ENCODE measurements around the gene ELOVL4.
A peak's percentile ranks its signal among the peaks of the same experiment; 100 is the strongest.

ELOVL4 gene

DNA sequence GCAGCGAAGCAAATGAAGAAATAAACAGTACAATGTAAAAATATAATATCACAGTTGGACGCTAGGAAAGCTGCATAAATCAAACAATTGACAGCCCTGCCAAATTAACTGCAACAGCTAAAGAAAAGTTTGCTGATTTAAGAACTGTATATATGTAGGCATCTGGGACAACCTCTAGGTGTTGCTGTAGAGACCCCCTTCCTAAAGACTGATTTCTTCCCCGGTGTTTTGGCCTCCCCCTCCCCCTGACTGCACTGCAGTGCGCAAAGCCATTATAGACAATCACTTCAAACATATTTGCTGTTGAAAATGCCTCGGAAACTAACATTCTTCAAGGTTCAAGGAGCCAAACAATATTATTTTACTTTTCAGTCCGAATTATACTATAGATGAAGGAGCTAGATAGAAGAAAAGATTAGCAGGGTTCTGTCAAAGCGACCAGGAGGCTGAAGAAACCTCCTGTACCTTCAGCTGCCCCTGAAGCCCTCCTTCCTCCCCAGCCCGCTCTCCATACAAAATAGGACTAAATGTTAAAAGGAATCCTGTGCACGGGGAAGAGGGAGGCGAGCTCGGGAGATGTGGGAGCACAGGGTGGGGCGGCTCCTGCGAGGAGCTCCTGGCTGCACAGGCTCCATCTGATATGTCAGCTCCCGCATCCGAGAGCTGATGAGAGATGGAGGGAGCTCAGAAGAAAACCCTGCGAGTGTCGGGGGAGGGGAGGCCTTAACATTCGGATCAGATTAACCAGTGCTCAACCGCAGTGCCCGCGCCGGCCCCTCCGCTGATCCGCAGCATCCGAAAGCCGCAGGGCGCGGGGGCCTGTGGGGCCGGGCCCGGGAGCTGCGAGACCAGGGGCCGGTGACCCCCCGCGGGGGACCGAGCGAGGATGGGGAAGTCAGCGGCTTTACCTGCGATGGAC lies 822 bp downstream of the ELOVL4 start:
- Mint-ChIP-seq H3K27me3 (peaks cover 46% of the 10 kb centered on the region), H3K4me1 (peaks cover 16% of the 10 kb centered on the region), H3K36me3 (no peaks in the 10 kb centered on the region), H3K4me3 (peak overlapping the region; percentile 80), H3K27ac (no peak overlapping the region), H3K9me3 (no peaks in the 10 kb centered on the region)
- CTCF ChIA-PET, result interaction anchor here (0.5 to 2.7 kb wide), 9 partner anchors 57 to 659 kb away, joined by 3 to 13 read pairs (median 4); no protein-coding TSS in a partner anchor
- peak; percentile 35 for DNase-seq

- no peaks in the 10 kb centered on the region for H3K36me3 Mint-ChIP-seq
- peaks cover 39% of the 10 kb centered on the region for H3K27me3 Mint-ChIP-seq
- H3K27ac Mint-ChIP-seq, result no peak overlapping the region
- H3K4me3 Mint-ChIP-seq, result no peak overlapping the region
- CTCF ChIA-PET, result interaction anchor here (1.1 kb wide), 1 partner anchor 151 kb away, joined by 3 read pairs; no protein-coding TSS in a partner anchor
- no peaks in the 10 kb centered on the region for H3K9me3 Mint-ChIP-seq
- H3K4me1 Mint-ChIP-seq, result peaks cover 12% of the 10 kb centered on the region
- DNase-seq, result no peak
Measured at GRCh38 chr6:79943133-79943532, 4.2 kb downstream of the ELOVL4 start.

DNA sequence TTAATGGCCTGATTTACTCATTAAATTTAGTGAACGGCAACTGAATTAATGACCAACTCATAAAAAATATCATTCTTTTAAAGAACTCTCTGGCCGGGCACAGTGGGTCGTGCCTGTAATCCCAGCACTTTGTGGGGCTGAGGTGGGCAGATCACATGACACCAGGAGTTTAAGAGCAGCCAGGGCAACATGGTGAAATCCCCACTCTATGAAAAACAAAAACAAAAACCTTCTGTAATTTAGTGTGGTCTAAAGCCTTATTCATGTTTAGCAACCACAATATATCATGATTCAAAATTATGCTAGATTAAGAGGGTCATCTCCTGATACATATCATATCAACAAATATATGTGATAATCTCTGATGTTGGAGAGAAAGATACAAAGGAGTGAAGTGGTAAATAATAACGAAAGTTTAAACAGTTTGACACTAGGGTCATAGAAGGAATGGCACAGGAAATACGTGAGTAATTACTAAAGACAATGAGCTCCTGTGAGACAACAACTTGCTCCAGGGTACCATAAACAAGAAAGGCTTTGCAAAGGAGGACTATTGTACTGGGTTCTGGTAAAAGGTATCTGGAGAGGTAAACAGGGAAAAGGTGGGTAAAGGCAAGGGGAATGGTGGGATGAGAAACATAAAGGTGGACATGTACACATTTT lies 5.7 kb downstream of the ELOVL4 start:
- Mint-ChIP-seq H3K4me3 (no peak overlapping the region), H3K4me1 (peaks cover 4% of the 10 kb centered on the region), H3K9me3 (no peaks in the 10 kb centered on the region), H3K27me3 (peaks cover 24% of the 10 kb centered on the region), H3K36me3 (no peaks in the 10 kb centered on the region), H3K27ac (no peak overlapping the region)
- no peak for DNase-seq
- CTCF ChIA-PET, result no interaction called here

DNA sequence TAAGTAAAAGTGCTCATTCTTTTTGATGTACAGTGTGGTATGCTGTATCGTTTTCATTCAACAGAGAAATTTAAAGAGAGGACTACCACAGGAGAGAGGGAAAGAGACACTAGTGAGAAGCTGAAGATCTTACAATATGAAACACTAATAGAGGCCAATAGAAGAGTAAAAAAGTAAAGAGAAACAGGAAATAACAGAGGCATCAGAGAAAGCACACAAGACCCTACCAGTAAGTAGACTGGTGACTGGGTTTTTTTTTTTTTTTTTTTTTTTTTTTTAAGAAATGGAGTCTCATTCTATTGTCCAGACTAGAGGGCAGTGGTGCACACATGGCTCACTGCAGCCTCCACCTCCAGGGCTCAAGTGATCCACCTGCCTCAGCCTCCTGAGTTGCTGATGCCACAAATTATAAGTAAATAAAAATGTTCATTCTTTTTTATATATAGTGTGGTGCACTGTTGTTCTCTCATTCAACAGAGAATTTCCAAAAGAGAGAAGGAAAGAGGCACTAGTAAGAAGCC lies 18.8 kb downstream of the ELOVL4 start:
- Mint-ChIP-seq H3K9me3 (no peaks in the 10 kb centered on the region), H3K36me3 (no peaks in the 10 kb centered on the region), H3K4me3 (no peak overlapping the region), H3K27me3 (peaks cover 7% of the 10 kb centered on the region), H3K27ac (no peak overlapping the region), H3K4me1 (peaks cover 4% of the 10 kb centered on the region)
- CTCF ChIA-PET, result no interaction called here
- DNase-seq, result no peak

- Mint-ChIP-seq H3K4me3 (no peak overlapping the region), H3K9me3 (no peaks in the 10 kb centered on the region), H3K4me1 (peaks cover 4% of the 10 kb centered on the region), H3K27me3 (no peaks in the 10 kb centered on the region), H3K36me3 (no peaks in the 10 kb centered on the region), H3K27ac (no peak overlapping the region)
- CTCF ChIA-PET, result no interaction called here
- no peak for DNase-seq
Measured at GRCh38 chr6:79927758-79928157, 19.6 kb downstream of the ELOVL4 start.

- Mint-ChIP-seq H3K36me3 (no peaks in the 10 kb centered on the region), H3K9me3 (no peaks in the 10 kb centered on the region), H3K4me1 (peaks cover 2% of the 10 kb centered on the region), H3K4me3 (no peak overlapping the region), H3K27ac (no peak overlapping the region), H3K27me3 (no peaks in the 10 kb centered on the region)
- CTCF ChIA-PET, result no interaction called here
- no peak for DNase-seq
Measured at GRCh38 chr6:79923270-79923669, 24.1 kb downstream of the ELOVL4 start.

DNA sequence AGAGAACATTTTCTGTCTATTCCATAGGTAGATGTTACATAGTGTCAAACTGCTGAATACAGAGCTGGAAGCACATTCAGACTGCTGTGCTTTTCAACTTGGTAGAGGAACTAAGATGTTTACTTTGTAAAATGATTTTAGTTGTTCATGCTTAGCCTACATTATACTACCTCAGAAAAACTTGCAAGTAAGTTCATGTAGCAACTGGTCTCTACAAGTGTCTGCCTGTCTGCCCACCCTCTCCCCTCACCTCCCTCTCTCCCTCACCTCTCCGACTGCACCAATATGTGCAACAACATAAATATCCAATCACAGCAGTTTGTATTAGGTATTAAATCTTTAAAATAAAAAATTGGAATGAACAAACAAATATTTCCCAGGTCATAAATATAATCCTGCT lies 25.3 kb downstream of the ELOVL4 start:
- CTCF ChIA-PET, result no interaction called here
- Mint-ChIP-seq H3K4me1 (no peaks in the 10 kb centered on the region), H3K36me3 (no peaks in the 10 kb centered on the region), H3K27ac (no peak overlapping the region), H3K27me3 (no peaks in the 10 kb centered on the region), H3K9me3 (no peaks in the 10 kb centered on the region), H3K4me3 (no peak overlapping the region)
- no peak for DNase-seq

- H3K9me3 Mint-ChIP-seq, result no peaks in the 10 kb centered on the region
- DNase-seq, result peak; percentile 21
Measured at GRCh38 chr6:79913369-79913768, 34.0 kb downstream of the ELOVL4 start.

GRCh38 chr6:79911992-79912391 lies 35.4 kb downstream of the ELOVL4 start:
- Mint-ChIP-seq H3K36me3 (no peaks in the 10 kb centered on the region), H3K27me3 (no peaks in the 10 kb centered on the region), H3K27ac (no peak overlapping the region), H3K4me1 (no peaks in the 10 kb centered on the region), H3K4me3 (no peak overlapping the region), H3K9me3 (no peaks in the 10 kb centered on the region)
- DNase-seq, result no peak
- CTCF ChIA-PET, result interaction anchor here (1.1 to 1.3 kb wide), 2 partner anchors 37 to 42 kb away, joined by 3 to 4 read pairs; no protein-coding TSS in a partner anchor

More at GRCh38 chr6:79913369-79913768, 34.0 kb downstream of the ELOVL4 start:
- Mint-ChIP-seq H3K4me3 (no peak overlapping the region), H3K27ac (no peak overlapping the region), H3K27me3 (no peaks in the 10 kb centered on the region), H3K36me3 (no peaks in the 10 kb centered on the region), H3K4me1 (no peaks in the 10 kb centered on the region)
- CTCF ChIA-PET, result no interaction called here

GRCh38 chr6:79909517-79909916 lies 37.8 kb downstream of the ELOVL4 start:
- Mint-ChIP-seq H3K9me3 (no peaks in the 10 kb centered on the region), H3K4me1 (no peaks in the 10 kb centered on the region), H3K27ac (no peak overlapping the region), H3K36me3 (no peaks in the 10 kb centered on the region), H3K27me3 (peaks cover 4% of the 10 kb centered on the region), H3K4me3 (no peak overlapping the region)
- CTCF ChIA-PET, result no interaction called here
- DNase-seq, result no peak

DNA sequence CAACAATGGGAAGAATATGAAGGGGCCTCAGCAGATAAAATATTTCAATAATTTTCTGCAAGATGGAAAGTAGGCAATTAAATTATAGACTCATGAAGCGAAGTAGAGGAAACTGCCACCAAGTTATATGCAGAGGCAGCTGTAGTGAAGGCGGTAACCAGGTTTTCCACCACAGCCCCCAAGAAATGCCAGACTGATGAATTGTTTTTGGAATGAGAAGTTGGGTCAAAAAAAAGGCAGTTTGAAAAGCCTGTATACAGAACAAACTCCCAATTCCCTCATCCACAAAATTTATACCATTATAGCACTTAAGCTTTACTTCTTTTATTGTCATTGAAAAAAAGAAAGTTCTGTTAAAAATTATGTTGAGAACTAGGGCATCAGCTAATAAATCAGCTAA lies 45.3 kb downstream of the ELOVL4 start:
- Mint-ChIP-seq H3K4me1 (no peaks in the 10 kb centered on the region), H3K4me3 (no peak overlapping the region), H3K27ac (no peak overlapping the region), H3K36me3 (no peaks in the 10 kb centered on the region), H3K9me3 (no peaks in the 10 kb centered on the region), H3K27me3 (peaks cover 9% of the 10 kb centered on the region)
- CTCF ChIA-PET, result interaction anchor here (1.0 kb wide), 1 partner anchor 12 kb away, joined by 4 read pairs; no protein-coding TSS in a partner anchor
- no peak for DNase-seq

GRCh38 chr6:79898076-79898475 lies 49.3 kb downstream of the ELOVL4 start:
- H3K27me3 Mint-ChIP-seq, result peaks cover 5% of the 10 kb centered on the region
- H3K27ac Mint-ChIP-seq, result no peak overlapping the region
- no peak for DNase-seq
- CTCF ChIA-PET, result no interaction called here
- H3K4me3 Mint-ChIP-seq, result no peak overlapping the region
- no peaks in the 10 kb centered on the region for H3K4me1 Mint-ChIP-seq
- no peaks in the 10 kb centered on the region for H3K9me3 Mint-ChIP-seq
- no peaks in the 10 kb centered on the region for H3K36me3 Mint-ChIP-seq

GRCh38 chr6:79896075-79896449 lies 51.3 kb downstream of the ELOVL4 start:
- no peak overlapping the region for H3K4me3 Mint-ChIP-seq
- no peaks in the 10 kb centered on the region for H3K4me1 Mint-ChIP-seq
- no peak for DNase-seq
- no peak overlapping the region for H3K27ac Mint-ChIP-seq
- H3K9me3 Mint-ChIP-seq, result no peaks in the 10 kb centered on the region
- CTCF ChIA-PET, result no interaction called here
- no peaks in the 10 kb centered on the region for H3K36me3 Mint-ChIP-seq
- no peaks in the 10 kb centered on the region for H3K27me3 Mint-ChIP-seq

DNA sequence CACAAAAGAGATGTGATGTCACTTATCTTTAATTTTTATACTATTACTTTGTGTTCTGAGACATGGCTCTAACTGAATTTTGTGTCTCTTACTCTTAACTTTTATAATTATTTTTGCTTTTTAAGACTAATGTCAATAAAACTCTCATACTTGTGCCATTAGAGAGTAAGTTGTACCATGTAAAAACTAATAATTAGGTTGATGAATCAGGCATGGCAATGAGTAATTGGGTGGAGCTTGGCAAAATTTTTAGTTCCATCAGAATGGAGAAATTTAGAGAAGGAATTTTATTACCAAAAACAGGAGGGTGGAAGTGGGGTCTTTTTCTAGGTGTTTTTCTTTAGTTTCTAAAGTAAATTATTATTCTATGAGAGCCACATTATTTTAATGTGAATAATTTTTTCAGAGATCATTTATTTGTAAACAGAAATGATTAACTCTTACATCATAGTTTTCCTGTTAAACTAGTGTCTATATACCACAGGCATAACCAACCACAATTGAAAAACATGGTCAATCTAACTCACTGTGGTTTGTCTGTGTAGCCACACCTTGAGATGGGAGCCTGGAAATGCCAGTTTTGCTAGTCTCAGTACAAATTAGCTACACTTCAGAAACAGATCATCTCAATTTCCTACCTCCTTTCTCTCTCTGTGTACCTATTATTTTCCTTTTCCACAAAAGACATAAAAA lies 51.8 kb downstream of the ELOVL4 start:
- DNase-seq, result no peak
- CTCF ChIA-PET, result no interaction called here
- H3K4me1 Mint-ChIP-seq, result no peaks in the 10 kb centered on the region
- H3K9me3 Mint-ChIP-seq, result no peaks in the 10 kb centered on the region
- no peak overlapping the region for H3K27ac Mint-ChIP-seq
- no peaks in the 10 kb centered on the region for H3K27me3 Mint-ChIP-seq
- no peaks in the 10 kb centered on the region for H3K36me3 Mint-ChIP-seq
- no peak overlapping the region for H3K4me3 Mint-ChIP-seq

Measured in activated naive CD4-positive, alpha-beta T cell treated with anti-CD3 and anti-CD28 coated beads, Interleukin-2, amount 10 ng/mL, durations not matched to agents 7 days and 5 days (primary cell).